Activated B cell treated with CpG ODN at 0.5 μM for 24 hours (primary cell): ENCODE data around the gene KCTD3. TPM values are rescaled to one million over a fixed set of nuclear protein-coding genes. Genes with fewer than 3 reads are reported as not detected.

Experiments used
- ATAC-seq: fragments of 200-7000 bp; cut with Tn5 transposase; one replicate; pipeline ENCODE4 v1.10.0; 2021; ENCODE audit warnings: low read depth, mild to moderate bottlenecking, moderate library complexity
- CTCF ChIA-PET: fragments of 350-600 bp; sonication (Branson Sonifier 250); formaldehyde crosslinking; loops from one replicate; lab custom pipeline; 2021; ENCODE audit warnings: antibody characterized with exemption; lab: Charles Lee
- POLR2A ChIA-PET: fragments of 350-600 bp; sonication (Branson Sonifier 250); formaldehyde crosslinking; loops from one replicate; lab custom pipeline; 2021; ENCODE audit warnings: antibody characterized with exemption; lab: Charles Lee
- DNase-seq: peaks from one replicate; pipeline ENCODE4 v3.0.0; 2022
- H3K27ac Mint-ChIP-seq: one replicate; pipeline ENCODE4 v1.8.0; 2020; ENCODE audit warnings: mixed read lengths
- H3K27me3 Mint-ChIP-seq: one replicate; pipeline ENCODE4 v1.8.0; 2021; ENCODE audit warnings: mixed read lengths
- H3K36me3 Mint-ChIP-seq: one replicate; pipeline ENCODE4 v1.8.0; 2021; ENCODE audit warnings: low read depth, mixed read lengths
- H3K4me1 Mint-ChIP-seq: one replicate; pipeline ENCODE4 v1.8.0; 2021; ENCODE audit warnings: mixed read lengths
- H3K4me3 Mint-ChIP-seq: one replicate; pipeline ENCODE4 v1.8.0; 2020; ENCODE audit warnings: mild to moderate bottlenecking, mixed read lengths
- H3K9me3 Mint-ChIP-seq: one replicate; pipeline ENCODE4 v1.8.0; 2020; ENCODE audit warnings: mixed read lengths
- CTCF ChIP-seq: fragments of 200-600 bp; IDR thresholded peaks from one replicate; pipeline ENCODE4 v1.8.0; 2022; ENCODE audit warnings: antibody characterized with exemption, mild to moderate bottlenecking
- intact Hi-C: fragments of 100-400 bp; cut with micrococcal nuclease; formaldehyde crosslinking; loops from one replicate; pipeline ENCODE4 v1.15.1; 2024
- total RNA-seq: library from RNA; stranded (reverse); gene quantifications from 2 replicates; pipeline ENCODE4 v1.2.3, GENCODE V29; 2022

Gene KCTD3
- total RNA-seq, 1 donor from 2014 or later = 5.8 TPM

- Mint-ChIP-seq H3K27ac (no peak overlapping the region), H3K4me3 (no peak overlapping the region), H3K27me3 (no peaks in the 10 kb centered on the region), H3K36me3 (no peaks in the 10 kb centered on the region), H3K9me3 (peaks cover 2% of the 10 kb centered on the region), H3K4me1 (no peaks in the 10 kb centered on the region)
- CTCF ChIA-PET = no interaction called here
- POLR2A ChIA-PET = no interaction called here
- no peak for TF ChIP-seq CTCF
- DNase-seq = no peak
- no peak for ATAC-seq
- intact Hi-C loops = no loop called here
These were observed 22.5 kb upstream of the KCTD3 start for GRCh38 chr1:215544566-215544965.

DNA sequence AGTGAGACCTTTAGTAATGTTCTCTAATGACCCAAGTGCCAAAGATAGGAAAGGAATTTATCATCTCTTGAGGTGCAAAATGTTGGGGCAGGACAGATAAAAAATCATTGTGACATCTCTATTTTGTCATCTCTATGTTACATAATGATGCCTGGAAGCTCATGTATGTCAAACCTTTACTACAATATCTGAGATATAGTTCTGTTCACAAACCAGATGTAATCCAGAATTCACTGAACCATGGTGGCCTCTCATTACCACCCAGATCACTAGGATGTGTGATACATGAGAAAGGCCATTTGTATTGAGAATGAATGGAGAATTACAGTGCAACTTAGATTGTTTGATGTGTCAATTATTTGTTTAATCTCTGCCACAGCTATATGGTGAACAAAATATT lies 22.0 kb upstream of the KCTD3 start:
- DNase-seq = no peak
- H3K4me3 Mint-ChIP-seq = no peak overlapping the region
- ATAC-seq = no peak
- H3K9me3 Mint-ChIP-seq = peaks cover 2% of the 10 kb centered on the region
- TF ChIP-seq CTCF = no peak
- H3K36me3 Mint-ChIP-seq = no peaks in the 10 kb centered on the region
- no peaks in the 10 kb centered on the region for H3K27me3 Mint-ChIP-seq
- no peak overlapping the region for H3K27ac Mint-ChIP-seq
- ChIA-PET CTCF (no interaction called here), POLR2A (no interaction called here)
- H3K4me1 Mint-ChIP-seq = no peaks in the 10 kb centered on the region
- intact Hi-C loops = no loop called here

DNA sequence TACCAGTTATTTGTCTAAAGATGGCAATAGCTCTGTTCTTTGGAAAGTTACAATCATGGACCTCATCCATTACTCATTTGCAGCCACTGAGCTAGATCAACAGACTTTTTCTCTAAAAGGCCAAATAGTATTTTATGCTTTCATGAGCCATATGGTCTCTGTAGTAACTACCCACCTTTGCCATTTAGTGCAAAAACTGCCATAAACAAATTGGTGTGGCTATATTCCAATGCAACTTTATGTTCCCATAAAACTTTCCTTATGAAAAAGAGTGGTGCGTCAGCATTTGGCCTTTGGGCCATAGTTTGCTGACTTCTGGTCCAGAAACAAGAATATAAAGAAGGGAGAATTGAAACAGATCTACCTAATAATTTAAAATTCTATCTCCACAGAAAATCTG lies 20.1 kb upstream of the KCTD3 start:
- ChIA-PET CTCF (no interaction called here), POLR2A (no interaction called here)
- Mint-ChIP-seq H3K27me3 (no peaks in the 10 kb centered on the region), H3K36me3 (no peaks in the 10 kb centered on the region), H3K4me3 (no peak overlapping the region), H3K27ac (no peak overlapping the region), H3K4me1 (no peaks in the 10 kb centered on the region), H3K9me3 (peaks cover 2% of the 10 kb centered on the region)
- no peak for ATAC-seq
- intact Hi-C loops = no loop called here
- no peak for TF ChIP-seq CTCF
- DNase-seq = no peak

- peaks cover 16% of the 10 kb centered on the region for H3K9me3 Mint-ChIP-seq
- H3K27ac Mint-ChIP-seq = no peak overlapping the region
- intact Hi-C loops = no loop called here
- TF ChIP-seq CTCF = no peak
- H3K36me3 Mint-ChIP-seq = peaks cover 4% of the 10 kb centered on the region
- peaks cover 2% of the 10 kb centered on the region for H3K27me3 Mint-ChIP-seq
- DNase-seq = no peak
- no peak overlapping the region for H3K4me3 Mint-ChIP-seq
- CTCF ChIA-PET = no interaction called here
- POLR2A ChIA-PET = no interaction called here
- H3K4me1 Mint-ChIP-seq = no peaks in the 10 kb centered on the region
- no peak for ATAC-seq
These were observed 15.3 kb upstream of the KCTD3 start for GRCh38 chr1:215551806-215552205.

- no peak overlapping the region for H3K27ac Mint-ChIP-seq
- CTCF ChIA-PET = no interaction called here
- H3K9me3 Mint-ChIP-seq = peaks cover 16% of the 10 kb centered on the region
- peaks cover 4% of the 10 kb centered on the region for H3K36me3 Mint-ChIP-seq
- no peak overlapping the region for H3K4me3 Mint-ChIP-seq
- no peak for TF ChIP-seq CTCF
- H3K27me3 Mint-ChIP-seq = peaks cover 2% of the 10 kb centered on the region
- intact Hi-C loops = no loop called here
- no peaks in the 10 kb centered on the region for H3K4me1 Mint-ChIP-seq
- ATAC-seq (no peak), DNase-seq (no peak)
- POLR2A ChIA-PET = no interaction called here
These were observed 12.2 kb upstream of the KCTD3 start for GRCh38 chr1:215554865-215555264.
